Common myeloid progenitor, CD34-positive (primary cell): ENCODE measurements around the gene PRICKLE1.

Experiments
- CTCF ChIA-PET: fragments of 350-600 bp; sonication (Branson Sonifier 250); formaldehyde crosslinking; loops from one replicate; lab custom pipeline; 2021; ENCODE audit warnings: antibody characterized with exemption; lab: Charles Lee
- POLR2A ChIA-PET: fragments of 350-600 bp; sonication (Branson Sonifier 250); formaldehyde crosslinking; loops from one replicate; lab custom pipeline; 2021; ENCODE audit warnings: antibody characterized with exemption; lab: Charles Lee
- DNase-seq, 3 donors: peaks; one replicate each; pipeline versions ENCODE4 v3.0.0 to v3.0.0-alpha.2; 2013
- H3K27ac ChIP-seq, 2 experiments: 1 replicate in 1 of 2; 2 replicates in 1 of 2; pipeline ENCODE4 v1.7.0; 2013; ENCODE audit warnings: inconsistent platforms in 2 of 2, low read length in 2 of 2, mild to moderate bottlenecking in 2 of 2, low read depth in 1 of 2, moderate library complexity in 1 of 2; ENCODE audit not compliant: severe bottlenecking in 2 of 2, insufficient read depth in 1 of 2, poor library complexity in 1 of 2
- H3K27me3 ChIP-seq, 5 experiments: replicated peaks in 2 of 5; 1 replicate in 3 of 5; 2 replicates in 2 of 5; pipeline versions ENCODE4 v1.6.1 to v1.7.0; 2013; ENCODE audit warnings: low read length in 4 of 5, mild to moderate bottlenecking in 2 of 5, moderate library complexity in 2 of 5, inconsistent platforms in 1 of 5; ENCODE audit not compliant: insufficient read depth in 5 of 5, control insufficient read depth in 4 of 5
- H3K36me3 ChIP-seq, 4 experiments: 1 replicate in 2 of 4; 2 replicates in 2 of 4; pipeline versions ENCODE4 v1.6.1 to v1.7.0; 2013; ENCODE audit warnings: low read length in 3 of 4, control low read depth in 1 of 4, mild to moderate bottlenecking in 1 of 4; ENCODE audit not compliant: control insufficient read depth in 4 of 4, insufficient read depth in 4 of 4
- H3K4me1 ChIP-seq, 4 experiments: 1 replicate in 3 of 4; 2 replicates in 1 of 4; pipeline versions ENCODE4 v1.6.1 to v1.7.1; 2013; ENCODE audit warnings: low read length in 3 of 4, mild to moderate bottlenecking in 3 of 4, control low read depth in 1 of 4, inconsistent platforms in 1 of 4, moderate library complexity in 1 of 4; ENCODE audit not compliant: control insufficient read depth in 4 of 4, insufficient read depth in 4 of 4; ENCODE audit errors: control extremely low read depth in 1 of 4
- H3K4me3 ChIP-seq, 7 experiments: 1 replicate in 4 of 7; 2 replicates in 3 of 7; pipeline versions ENCODE4 v1.5.1 to v1.7.0; 2013; ENCODE audit warnings: mild to moderate bottlenecking in 7 of 7, low read length in 6 of 7, moderate library complexity in 6 of 7, inconsistent platforms in 2 of 7, low read depth in 2 of 7, control low read depth in 1 of 7; ENCODE audit not compliant: insufficient read depth in 4 of 7, control insufficient read depth in 1 of 7; ENCODE audit errors: extremely low read depth in 1 of 7
- H3K9me3 ChIP-seq, 5 experiments: 1 replicate in 4 of 5; 2 replicates in 1 of 5; pipeline versions ENCODE4 v1.6.1 to v1.7.1; 2013; ENCODE audit warnings: low read length in 4 of 5, mild to moderate bottlenecking in 2 of 5, inconsistent platforms in 1 of 5, low read depth in 1 of 5, moderate library complexity in 1 of 5; ENCODE audit not compliant: control insufficient read depth in 4 of 5, insufficient read depth in 2 of 5; ENCODE audit errors: control extremely low read depth in 1 of 5
- WGBS: methylation state at CpG from one replicate; pipeline ENCODE4 v1.1.5; 2013; ENCODE audit not compliant: insufficient coverage; 5-methylcytosine and 5-hydroxymethylcytosine counted together

PRICKLE1 gene

GRCh38 chr12:42498549-42499247, 90.8 kb downstream of the PRICKLE1 start:
- ChIA-PET CTCF (no interaction called here), POLR2A (interaction anchor here (0.7 kb wide), 1 partner anchor 813 kb away, joined by 4 read pairs; no protein-coding TSS in a partner anchor)
- Histone ChIP-seq H3K4me3 (no peak overlapping the region), H3K9me3 (no peaks in the 10 kb centered on the region), H3K4me1 (no peaks in the 10 kb centered on the region), H3K27ac (no peak overlapping the region), H3K36me3 (no peaks in the 10 kb centered on the region), H3K27me3 (no peaks in the 10 kb centered on the region)
- WGBS: 97% methylated on average over 3 of the region's 3 CpGs
- DNase-seq: no peak

GRCh38 chr12:42496886-42497285, 92.7 kb downstream of the PRICKLE1 start:
- DNase-seq: no peak
- H3K4me1 ChIP-seq: no peaks in the 10 kb centered on the region
- no peaks in the 10 kb centered on the region for H3K9me3 ChIP-seq
- no peak overlapping the region for H3K27ac ChIP-seq
- 100% methylated on average over 3 of the region's 4 CpGs for WGBS
- ChIA-PET CTCF (no interaction called here), POLR2A (no interaction called here)
- H3K4me3 ChIP-seq: no peak overlapping the region
- H3K27me3 ChIP-seq: no peaks in the 10 kb centered on the region
- H3K36me3 ChIP-seq: no peaks in the 10 kb centered on the region

- Histone ChIP-seq H3K4me3 (no peak overlapping the region), H3K27ac (no peak overlapping the region), H3K36me3 (no peaks in the 10 kb centered on the region), H3K4me1 (no peaks in the 10 kb centered on the region), H3K9me3 (no peaks in the 10 kb centered on the region), H3K27me3 (no peaks in the 10 kb centered on the region)
- CTCF ChIA-PET: interaction anchor here (0.6 kb wide), 1 partner anchor 15 kb away, joined by 3 read pairs; no protein-coding TSS in a partner anchor
- WGBS: 95% methylated on average over 3 of the region's 4 CpGs
- POLR2A ChIA-PET: no interaction called here
- DNase-seq: no peak
Measured at GRCh38 chr12:42495244-42495643, 94.3 kb downstream of the PRICKLE1 start.

DNA sequence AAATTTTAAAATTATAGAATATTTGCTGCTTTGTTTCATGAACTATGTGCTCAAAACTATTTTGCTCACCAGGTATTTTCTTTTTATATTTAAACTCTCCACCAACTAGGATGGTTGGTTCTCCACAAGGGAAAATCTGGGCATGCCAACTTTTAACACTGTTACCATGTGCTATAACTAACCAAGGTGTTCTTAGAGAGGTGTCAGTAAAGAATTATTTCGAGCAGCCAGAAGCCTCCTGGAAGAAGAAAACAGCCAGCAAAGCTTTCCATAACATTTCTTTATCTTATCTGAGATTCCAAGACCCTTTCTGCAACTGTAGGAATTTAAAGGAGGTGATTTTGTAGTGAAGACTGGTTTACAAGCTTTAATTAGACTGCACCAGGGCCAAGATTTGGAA, 97.3 kb downstream of the PRICKLE1 start:
- no peak for DNase-seq
- no CpG with 5 or more reads among the region's 1 CpG for WGBS
- Histone ChIP-seq H3K9me3 (no peaks in the 10 kb centered on the region), H3K4me3 (no peak overlapping the region), H3K27ac (no peak overlapping the region), H3K27me3 (peaks cover 0 to 5% (median 0%) of the 10 kb centered on the region in 5 experiments), H3K4me1 (no peaks in the 10 kb centered on the region), H3K36me3 (no peaks in the 10 kb centered on the region)
- ChIA-PET CTCF (interaction anchor here (0.9 kb wide), 1 partner anchor 8 kb away, joined by 4 read pairs; no protein-coding TSS in a partner anchor), POLR2A (interaction anchor here (0.7 kb wide), 1 partner anchor 10 kb away, joined by 3 read pairs; no protein-coding TSS in a partner anchor)

- ChIA-PET POLR2A (no interaction called here), CTCF (interaction anchor here (0.7 to 1.1 kb wide), 3 partner anchors 8 to 847 kb away, joined by 3 read pairs; no protein-coding TSS in a partner anchor)
- no peak for DNase-seq
- Histone ChIP-seq H3K4me1 (no peaks in the 10 kb centered on the region), H3K9me3 (no peaks in the 10 kb centered on the region), H3K27me3 (peaks cover 4 to 10% (median 8%) of the 10 kb centered on the region in 5 experiments), H3K36me3 (no peaks in the 10 kb centered on the region), H3K27ac (no peak overlapping the region), H3K4me3 (no peak overlapping the region)
- 96% methylated on average over 5 of the region's 5 CpGs for WGBS
Measured at GRCh38 chr12:42490261-42490842, 99.2 kb downstream of the PRICKLE1 start.

DNA sequence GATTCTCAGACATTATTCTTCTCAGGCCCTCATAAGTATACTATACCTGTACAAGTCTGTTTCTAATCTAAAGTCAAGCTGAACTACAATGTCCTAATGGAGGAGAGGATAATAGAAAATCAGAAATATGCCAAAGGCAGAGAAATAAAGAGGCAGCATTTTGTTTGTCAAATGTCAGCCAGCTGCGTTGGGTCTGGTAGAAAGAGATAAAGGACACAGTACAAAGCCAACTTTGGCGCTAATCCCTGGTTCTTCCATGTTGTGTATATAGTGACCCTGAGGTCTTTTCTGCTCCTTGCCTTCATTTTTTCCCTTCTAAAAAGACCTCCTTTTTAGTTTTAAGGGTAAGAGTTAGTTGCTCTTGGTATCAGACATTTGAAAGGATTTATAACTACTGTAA, 103.1 kb downstream of the PRICKLE1 start:
- 71% methylated on average over 1 of the region's 2 CpGs for WGBS
- H3K4me3 ChIP-seq: no peak overlapping the region
- no peak overlapping the region for H3K27ac ChIP-seq
- no peaks in the 10 kb centered on the region for H3K36me3 ChIP-seq
- H3K4me1 ChIP-seq: peaks cover 5 to 21% (median 19%) of the 10 kb centered on the region in 4 experiments
- peaks cover 11 to 34% (median 18%) of the 10 kb centered on the region in 5 experiments for H3K27me3 ChIP-seq
- no peaks in the 10 kb centered on the region for H3K9me3 ChIP-seq
- CTCF ChIA-PET: interaction anchor here (0.9 to 1.6 kb wide), 2 partner anchors 21 to 797 kb away, joined by 3 read pairs; no protein-coding TSS in a partner anchor
- POLR2A ChIA-PET: no interaction called here
- DNase-seq: no peak

DNA sequence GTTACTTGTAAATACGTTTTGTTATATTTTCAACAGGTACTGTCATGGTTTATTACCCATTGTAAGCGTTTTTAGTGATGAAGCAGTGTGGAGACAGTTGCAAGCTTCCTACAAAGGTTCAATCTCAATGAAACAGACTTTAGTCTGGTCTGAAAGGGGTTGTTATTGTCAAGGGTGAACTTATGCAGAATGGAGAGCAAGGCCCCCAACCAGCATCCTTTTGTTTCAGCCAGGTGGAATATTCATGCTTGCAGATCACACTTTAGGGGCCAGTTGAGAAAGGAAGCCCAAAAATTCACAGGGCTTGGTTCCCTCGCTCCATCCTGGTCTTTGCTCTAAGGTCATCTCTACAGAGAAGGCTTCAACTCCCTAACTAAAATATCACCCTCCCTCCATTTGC, 103.7 kb downstream of the PRICKLE1 start:
- Histone ChIP-seq H3K4me3 (no peak overlapping the region), H3K27ac (no peak overlapping the region), H3K27me3 (peaks cover 11 to 36% (median 18%) of the 10 kb centered on the region in 5 experiments), H3K36me3 (no peaks in the 10 kb centered on the region), H3K4me1 (peaks cover 5 to 21% (median 19%) of the 10 kb centered on the region in 4 experiments), H3K9me3 (no peaks in the 10 kb centered on the region)
- ChIA-PET CTCF (interaction anchor here (0.9 to 1.6 kb wide), 2 partner anchors 21 to 798 kb away, joined by 3 read pairs; no protein-coding TSS in a partner anchor), POLR2A (no interaction called here)
- DNase-seq: no peak
- WGBS: 100% methylated on average over 3 of the region's 3 CpGs
